Occipital lobe (tissue), 2 donors: ENCODE measurements around the gene CDC40. TPM values are rescaled to one million over a fixed set of nuclear protein-coding genes. Genes with fewer than 3 reads are reported as not detected.

ENCODE experiments used
- DNase-seq: peaks from one replicate; lab custom pipeline; 2025; lab: John Stamatoyannopoulos, UW
- total RNA-seq: library from RNA; depleted of rRNA; stranded (reverse); fragments of >200 nt; gene quantifications from one replicate; pipeline ENCODE4 v1.2.3, GENCODE V29; 2014

The CDC40 gene
- 28.2 TPM for total RNA-seq

DNA sequence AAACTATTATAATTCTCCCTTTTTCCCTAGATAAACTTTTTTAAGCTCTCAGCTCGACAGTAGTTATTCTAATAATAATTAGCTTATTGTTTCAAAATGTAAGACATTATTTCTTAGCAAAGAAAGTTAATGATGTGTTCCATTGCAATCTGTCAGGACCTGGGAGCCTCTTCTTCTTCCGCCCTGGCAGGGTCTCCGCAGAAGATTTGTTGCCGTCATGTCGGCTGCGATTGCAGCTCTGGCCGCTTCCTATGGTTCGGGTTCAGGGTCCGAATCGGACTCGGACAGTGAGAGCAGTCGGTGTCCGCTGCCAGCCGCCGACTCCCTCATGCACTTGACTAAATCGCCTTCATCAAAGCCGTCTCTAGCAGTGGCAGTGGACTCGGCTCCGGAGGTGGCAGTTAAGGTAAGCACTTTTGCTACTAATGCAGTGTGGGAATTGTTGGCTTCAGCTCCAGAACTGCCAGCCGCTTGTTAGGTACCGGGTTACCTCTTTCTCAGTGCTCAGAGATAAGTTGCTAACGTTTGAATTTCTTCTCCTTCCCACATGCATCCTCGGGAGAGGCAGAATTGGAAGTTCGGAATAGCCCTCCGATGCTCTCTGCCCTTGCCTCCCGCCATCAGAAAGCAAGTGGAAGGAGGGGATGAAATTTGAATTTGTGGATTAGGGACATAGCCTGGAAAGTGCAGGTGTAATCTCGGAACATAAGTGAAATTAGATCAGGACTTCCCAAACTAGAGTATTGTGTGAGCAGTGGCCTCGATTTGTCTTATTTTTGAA is at the start of gene CDC40:
Gene CDC40 (plus strand): TSS at position 200 of the 781 bp plus-strand sequence. CDS start 18 bp downstream, at position 218.
- DNase-seq: peak; percentile 78

DNA sequence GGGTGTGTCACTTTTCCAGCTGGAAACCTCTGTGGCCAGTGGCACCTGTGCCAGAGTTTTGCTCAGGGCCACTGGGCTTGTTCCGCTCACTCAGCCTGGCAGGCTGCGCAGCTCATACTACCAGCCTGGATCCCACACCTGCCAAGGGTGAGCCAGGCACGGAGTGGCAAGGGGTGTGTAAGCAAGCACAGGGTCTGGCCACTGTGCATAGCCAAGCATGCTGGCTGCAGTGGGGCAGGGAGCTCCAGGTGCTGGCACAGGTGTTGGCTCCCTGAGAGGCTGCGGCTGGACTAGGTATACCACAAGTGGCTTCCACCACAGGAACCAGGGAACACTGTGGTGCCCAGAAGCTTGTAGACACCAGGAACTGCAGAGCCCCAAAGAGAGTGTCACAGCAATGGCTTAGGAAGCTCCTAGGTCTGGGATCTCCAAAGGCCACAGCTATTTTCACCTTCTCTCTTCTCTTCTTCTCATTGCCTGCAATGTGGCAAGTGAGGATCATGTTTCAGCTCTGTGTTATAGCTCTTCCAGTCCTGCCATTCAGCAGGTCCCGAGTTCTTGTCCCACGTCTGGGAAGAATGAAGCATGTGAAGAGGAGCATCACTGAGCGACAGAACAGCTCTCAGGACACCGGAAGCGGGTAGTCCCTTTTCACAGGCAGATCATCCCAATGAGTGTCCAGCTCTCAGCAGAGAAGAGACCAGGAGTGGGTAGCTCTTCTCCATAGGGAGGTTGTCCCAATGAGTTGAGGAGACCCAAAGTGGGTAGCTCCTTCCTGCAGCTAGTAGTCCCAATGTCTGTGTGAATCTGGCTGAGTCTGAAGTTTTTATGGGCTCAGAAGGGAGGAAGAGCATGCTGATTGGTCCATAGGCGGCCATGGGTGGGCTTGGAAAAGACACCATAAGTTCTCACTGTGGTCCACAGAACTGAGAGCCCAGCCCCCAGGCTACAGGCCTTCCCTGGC is 42.0 kb upstream of the CDC40 start:
- no peak for DNase-seq

DNA sequence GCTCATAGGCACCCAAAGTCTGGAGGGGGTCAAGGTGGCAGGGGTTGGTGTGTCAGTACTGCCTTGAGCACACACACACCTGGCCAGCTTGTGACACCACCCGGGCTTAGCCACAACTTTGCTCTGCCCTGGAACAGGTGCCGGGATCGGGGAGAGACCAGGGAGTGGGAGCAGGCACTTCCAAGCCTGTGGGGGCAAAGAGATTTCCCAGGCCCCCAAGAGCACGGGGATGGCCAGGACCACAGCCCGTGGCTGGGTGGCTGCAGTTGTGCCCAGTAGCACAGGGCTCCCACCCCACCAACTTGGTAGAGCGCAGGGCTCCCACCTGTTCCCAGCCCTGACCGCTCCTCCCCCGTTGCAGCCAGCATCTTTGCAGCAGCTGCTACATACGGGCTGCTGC is 41.2 kb upstream of the CDC40 start:
- DNase-seq: no peak

DNA sequence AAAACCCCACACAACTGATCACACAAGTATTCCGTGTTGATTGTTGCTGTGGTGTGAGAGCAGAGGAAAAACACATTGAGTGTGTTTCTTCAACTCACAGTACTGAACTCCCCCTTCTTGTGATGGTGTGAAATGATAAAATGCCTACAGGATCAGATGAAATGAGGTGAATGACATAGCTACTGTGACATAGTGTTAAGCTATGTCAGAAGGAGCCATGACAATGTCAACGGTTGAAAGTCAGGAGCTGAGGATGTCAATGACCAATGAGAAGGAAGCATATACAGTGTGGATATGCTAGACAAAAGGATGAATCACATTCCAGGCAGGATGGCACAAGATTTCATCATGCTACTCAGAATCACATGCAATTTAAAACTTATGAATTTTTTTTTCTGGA is 39.6 kb upstream of the CDC40 start:
- no peak for DNase-seq

DNA sequence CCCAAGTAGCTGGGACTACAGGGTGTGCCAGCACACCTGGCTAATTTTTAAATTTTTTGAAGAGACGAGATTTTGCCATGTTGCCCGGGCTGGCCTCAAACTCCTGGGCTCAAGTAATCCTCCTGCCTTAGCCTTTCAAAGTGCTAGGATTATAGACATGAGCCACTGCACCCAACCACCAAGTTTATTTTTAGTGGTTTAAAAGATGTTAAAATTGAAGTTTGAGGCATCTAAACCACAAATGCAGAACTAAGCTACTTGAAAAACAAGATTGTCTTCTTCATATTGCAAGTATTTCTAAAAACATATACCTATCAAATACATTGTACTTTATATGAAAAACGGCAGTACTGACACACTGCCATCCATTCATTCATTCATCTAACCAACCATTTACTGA is 32.4 kb upstream of the CDC40 start:
- DNase-seq: no peak

DNA sequence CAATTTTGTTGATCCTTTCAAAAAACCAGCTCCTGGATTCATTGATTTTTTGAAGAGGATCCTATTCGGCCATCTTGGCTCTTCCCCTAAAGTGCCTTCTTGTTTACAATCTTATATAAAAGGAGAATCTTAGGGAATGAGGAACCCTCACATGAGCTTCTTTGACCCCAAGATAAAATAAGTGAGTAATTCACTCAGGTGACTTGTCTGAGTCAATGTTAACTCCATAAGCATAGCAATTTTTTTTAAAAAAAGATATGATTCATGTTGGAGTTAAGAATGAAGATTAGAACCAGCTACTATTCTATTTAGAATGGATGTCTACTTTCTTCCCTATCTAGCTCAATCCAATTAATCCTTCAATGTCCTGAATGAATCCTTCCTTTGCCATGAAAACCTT is 21.7 kb upstream of the CDC40 start:
- DNase-seq: no peak

DNA sequence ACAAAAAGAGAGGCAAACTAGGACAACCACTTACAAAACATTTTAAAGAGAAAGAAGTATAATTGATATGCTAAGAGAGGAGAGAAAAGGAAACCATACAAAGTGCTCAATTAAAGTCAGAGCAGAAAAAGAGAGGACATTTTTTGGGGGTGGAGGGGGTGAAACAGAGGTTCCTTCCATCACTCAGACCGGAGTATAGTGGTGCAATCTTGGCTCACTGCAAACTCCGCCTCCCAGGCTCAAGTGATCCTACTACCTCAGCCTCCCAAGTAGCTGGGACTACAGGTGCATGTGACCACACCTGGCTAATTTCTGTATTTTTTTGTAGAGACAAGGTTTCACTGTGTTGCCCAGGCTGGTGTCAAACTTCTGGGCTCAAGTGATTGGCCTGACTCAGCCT is 10.1 kb upstream of the CDC40 start:
- no peak for DNase-seq

DNA sequence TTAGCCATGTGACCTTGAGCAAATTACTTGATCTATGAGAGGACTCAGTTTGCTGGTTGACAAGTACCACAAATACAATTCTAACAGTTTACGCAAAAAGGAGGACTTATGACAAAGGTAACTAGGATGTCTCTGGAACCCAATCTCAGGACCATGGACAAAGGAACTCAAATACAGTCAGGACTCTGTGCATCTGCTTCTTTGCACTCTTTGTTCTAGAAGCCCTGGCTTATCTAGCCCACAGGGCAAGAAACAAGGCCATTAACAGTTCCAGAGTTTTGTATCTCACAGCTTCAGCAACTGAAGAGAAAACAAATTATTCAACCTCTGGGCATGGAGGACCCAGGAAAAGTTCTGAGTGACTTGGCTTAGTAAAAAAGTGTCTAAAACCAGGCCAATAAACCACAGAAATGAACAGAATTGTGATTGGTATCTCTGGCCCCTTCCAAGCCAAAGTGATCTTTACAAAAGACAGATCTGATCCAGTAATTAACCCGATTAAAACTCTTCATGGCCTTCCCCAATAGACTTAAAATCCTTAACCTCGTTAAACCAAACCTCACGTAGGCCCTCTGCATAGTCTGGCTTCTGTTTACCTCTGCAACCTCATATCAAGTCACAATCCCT is 6.6 kb upstream of the CDC40 start:
- no peak for DNase-seq

DNA sequence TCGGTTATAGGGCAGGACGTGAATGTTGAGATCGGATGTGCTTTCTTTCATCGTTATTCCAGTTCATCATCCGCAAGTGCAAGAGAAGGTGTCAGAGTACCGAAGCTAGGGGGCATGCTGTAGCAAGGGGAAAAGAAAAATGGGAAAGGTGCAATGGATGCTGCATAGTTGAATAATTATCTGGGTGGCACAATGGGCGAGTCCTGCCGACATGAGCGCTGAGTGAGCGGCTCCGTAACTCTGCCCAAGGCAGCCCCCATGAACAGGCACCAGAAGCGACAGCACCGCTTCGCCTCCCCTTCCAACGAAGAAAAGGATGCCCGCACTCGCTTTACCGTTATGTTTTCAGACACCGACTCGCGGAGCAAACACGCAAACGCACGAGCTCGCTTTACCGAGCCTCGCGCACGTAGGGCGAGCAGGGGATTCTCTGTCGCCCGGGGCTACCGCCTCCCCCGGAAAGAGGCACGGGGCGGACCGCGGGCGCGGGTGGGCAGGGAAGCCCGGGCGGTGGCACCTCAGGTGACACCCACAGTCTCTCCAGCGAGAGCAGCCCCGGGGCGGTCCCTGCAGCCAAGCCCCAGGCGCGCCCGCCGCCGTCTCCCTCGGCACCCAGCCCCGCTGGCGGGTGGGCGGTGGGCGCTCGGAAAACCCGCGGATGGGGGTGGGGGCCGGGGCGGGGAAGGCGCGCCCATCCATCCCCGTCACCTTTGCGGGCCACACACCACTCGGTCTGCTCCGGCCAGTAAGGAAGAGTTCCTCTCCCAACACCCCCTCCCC is 1.4 kb upstream of the CDC40 start:
- DNase-seq: peak; percentile 36

DNA sequence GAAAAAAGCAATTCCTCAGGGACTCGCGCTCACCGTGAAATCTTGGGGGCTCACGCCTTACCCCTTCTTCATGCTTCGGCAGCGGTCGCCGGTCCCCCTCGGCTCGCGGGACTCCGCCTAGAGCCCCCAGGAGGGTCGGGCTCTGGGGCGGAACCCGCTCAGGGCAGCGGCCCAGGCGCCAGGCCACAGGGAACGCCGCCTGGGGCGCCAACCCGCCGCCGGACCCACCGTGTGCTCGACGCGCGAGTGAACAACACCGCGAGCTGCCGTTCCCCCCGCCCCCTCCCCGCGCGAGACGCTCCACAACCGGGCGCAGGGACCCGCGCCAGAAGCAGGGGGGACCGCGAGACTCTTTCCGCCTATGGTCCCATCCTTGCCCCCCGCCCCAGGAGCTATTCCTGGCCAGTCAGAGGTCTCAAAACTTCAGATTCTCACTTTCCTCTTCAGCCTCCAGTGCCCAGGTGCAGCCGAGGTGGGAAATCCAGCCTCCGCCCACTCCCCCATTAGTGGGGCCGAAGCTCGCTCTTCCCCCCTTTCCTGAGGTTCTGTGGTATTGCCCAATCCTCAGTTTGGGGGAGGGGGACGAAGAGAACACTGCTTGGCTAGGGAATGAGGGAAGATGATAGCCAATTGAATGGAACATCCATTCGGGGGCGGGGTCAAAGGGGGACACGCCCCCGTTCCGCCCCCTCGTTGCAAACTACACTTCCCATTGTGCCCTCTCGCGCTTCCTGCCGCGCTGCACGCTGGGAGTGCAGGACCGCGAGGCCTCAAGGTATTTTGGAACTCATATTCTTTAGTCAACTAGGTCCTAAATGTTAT is 610 bp upstream of the CDC40 start, which contains the start of gene WASF1:
Gene WASF1 (minus strand): TSS at position 265 of the 822 bp plus-strand sequence. CDS start 52,069 bp downstream, outside the sequence.
- peak; percentile 94 for DNase-seq

DNA sequence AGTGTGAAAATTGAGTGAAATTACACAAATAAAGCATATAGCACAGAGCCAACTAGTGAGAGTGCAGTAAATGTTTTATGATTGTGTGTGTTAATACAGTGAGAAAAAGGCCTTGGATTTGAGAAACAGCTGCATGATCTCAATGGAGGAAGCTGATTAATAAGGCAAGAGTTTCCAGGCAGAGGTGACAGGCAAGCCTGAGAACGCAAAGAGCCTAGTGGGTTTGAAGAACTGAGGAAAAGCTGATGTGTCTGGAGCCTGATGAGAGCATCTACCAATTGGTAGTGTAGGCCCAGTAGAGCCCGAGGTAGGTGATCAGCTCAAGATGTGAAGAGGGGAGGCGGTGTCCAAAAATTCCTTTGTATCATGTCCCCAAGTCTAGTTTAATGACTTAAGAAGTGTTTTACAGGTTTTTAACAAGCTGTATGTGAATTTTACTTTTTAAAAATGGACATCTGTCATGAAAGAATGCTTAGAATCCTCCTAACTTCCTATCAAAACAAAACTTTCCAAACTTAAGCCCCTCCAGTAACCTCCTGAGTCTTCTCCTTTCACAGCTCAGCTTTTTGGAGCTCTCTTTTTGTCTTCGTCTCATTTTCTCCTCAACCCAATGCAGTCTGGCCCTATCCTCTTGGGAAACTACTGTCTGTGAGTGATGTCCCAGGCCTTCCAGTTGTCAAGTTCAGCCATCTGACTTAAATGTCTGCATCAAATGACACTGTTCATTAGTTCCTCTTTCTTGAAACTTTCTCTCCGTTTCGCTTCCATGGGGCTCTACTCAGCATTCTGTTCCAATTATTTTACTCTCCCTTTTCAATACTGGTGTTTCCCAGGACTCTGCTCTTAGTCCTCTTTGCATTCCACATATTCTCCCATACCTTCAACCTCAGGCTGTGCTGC is 1.2 kb downstream of the CDC40 start:
- DNase-seq: no peak

DNA sequence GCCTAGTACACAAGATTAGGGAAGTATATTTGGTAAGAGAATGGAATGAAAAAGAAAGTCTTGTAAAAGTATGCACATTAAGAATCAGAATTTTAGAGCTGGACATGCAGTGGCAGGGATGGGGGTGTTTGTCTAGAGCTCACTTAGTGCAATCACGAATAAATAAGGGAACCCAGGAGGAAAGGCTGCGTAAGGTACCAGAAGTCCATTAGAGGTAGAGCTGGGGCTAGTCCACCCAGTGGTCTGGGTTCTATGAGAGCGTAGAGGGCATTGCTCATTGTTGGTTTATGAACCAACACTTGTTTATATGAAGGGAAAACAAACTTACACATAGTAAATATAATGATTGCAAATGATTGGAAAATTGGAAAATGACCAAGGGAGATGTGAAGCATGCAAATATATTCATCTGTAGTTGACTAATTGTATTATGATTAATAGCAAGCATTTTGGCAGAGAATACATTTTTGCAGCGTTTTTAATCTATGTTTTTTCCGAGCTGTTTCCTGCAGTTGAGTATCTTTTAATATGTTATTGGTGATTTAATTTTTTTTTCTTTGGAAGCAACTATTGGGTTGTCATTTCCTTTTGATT is 3.2 kb downstream of the CDC40 start:
- no peak for DNase-seq

DNA sequence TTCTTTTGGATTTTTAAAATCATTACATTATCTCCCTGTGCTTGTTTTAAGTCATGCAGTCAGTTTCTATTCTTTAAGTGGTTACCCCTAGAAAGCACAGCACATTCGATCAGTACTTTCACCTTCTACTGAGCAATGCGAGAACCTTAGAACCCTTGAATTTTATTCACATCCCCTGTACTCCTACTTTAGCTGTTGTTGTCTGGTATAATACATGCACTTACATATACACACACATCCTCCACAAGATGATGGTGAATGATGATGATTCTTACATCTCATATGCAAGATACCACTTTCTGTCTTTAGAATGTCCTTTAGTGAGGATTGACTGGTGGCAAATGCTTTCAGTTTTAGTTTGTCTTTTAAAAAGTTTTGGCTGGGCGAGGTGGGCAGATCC is 5.7 kb downstream of the CDC40 start:
- DNase-seq: no peak

DNA sequence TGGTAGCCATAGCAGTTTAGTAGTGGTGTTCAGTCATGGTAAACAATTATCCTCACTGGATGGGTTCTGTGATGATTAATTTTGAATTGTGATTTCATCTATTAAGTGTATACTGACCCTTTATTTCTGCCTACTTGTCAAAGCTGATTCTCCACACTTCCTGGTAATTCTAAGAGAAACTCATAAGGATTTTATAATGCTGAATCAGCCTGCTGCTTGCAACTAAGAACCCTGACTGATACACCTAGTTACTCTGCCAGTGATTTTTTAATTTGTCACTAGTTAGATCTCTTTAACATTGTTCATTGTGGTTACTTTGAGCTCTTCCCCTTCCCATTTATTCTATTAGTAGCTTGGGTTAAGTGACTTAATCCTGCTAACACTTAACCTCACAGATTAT is 8.6 kb downstream of the CDC40 start:
- no peak for DNase-seq

DNA sequence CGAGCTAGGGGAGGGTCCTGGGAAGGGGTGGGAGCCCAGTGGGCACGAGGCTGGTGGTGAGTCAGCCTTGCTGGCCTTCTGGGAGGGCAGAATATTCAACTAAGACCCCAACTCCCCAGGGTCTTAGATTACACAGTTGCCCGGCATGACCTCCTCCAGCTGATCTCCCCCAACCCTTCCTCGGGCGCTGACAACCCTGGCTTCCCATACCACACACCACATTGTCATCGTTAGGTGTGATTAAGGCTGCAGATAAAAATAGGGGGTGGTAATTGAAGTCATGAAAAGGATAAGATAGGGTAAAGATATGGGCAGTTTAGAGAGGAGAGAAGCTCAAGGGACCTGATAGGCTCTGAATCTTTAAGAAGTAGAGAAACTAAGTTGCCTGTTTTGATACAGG is 10.5 kb downstream of the CDC40 start:
- no peak for DNase-seq

DNA sequence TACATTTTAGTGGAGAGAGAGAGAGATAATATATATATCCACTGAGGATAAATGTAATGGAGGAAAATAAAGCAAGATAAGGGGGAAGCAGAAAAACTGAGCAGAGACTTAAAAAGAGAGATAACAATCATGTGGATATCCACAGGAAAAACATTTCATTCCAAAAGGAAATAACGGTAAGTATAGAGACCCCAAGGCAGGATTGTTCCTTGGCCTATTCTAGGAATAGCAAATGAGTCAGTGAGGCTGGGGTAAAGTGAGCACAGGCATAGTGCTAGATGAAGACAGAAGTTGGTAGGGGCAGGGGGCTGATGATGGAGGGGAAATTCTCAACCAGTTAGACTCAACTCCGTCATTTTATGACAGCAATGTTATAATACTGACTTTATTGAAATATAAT is 11.2 kb downstream of the CDC40 start:
- no peak for DNase-seq

DNA sequence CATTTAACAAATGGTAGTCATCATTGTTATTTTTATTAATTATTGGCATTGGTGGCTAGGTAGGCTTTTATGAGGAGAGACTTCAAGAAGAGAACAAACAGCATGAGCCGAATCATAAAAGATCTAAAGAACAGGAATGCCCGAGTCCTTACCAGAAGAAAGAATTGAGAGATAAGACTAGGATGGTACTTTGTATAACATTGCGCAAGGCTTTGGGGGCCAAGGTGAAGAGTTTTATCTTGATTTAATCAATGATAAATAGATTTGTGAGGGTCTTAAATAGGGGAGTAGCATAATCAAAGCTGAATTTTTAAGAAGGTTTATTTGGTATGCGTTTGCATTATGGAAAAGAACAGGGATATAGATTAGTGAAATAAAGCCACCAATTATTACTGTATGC is 15.4 kb downstream of the CDC40 start:
- no peak for DNase-seq

DNA sequence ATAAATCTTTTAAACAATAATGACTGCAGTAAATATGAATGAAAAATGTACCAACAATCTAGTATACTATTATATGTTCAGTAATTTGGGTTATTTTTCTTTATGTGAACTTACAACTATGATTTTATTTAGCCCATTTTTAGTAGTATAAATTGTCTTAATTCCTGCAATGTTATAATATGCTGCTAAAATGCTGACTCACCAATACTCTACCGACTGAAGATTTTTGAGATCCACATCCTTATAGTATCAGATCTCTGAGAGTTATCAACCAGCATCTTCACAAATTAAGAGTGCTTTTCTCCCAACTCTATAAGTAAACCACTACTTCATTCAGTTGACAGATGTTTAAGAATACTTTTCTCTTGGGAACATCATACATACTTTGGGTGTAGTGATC is 16.6 kb downstream of the CDC40 start:
- no peak for DNase-seq

DNA sequence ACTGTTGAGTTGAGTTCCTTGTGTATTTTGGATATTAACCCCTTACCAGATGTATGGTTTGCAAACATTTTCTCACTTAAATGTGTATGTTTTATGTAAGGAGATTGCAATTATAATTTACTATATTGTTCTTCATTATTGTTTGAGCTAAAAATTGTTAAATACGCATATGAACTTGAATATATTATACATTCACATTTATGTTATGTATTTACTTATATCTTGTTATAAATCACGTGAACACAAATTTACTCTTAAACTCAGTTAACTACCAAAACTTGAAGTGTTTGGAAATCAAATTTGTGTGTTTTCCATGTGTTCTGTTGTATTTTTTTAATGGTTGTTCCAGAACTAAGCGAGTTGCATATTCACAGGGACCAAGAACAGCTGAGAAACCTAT is 18.3 kb downstream of the CDC40 start:
- no peak for DNase-seq
